ENCODE data around the gene NDUFAF8.

The NDUFAF8 gene

GRCh38 chr17:81240761-81241160 is 1.6 kb downstream of the NDUFAF8 start:
- no peak for DNase-seq

DNA sequence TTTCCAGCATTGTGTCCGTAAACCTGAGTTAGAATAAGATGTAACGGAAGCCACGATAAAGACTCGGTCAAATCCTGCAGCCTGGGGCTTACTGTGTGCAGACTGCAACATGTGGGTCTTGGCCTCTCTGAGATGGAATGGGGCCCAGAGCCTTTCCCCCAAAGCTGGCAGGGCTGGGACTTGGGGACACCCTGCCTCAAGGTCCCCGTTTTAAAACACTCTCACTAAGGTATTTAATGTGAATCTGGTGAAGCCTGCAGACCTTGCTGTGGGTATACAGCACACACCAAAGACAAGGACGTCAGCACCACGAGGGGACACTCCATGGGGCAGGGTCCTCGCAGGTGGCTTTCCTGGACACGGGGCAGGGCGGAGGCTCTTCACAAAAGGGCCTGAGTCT is 2.1 kb downstream of the NDUFAF8 start:
- DNase-seq = no peak

DNA sequence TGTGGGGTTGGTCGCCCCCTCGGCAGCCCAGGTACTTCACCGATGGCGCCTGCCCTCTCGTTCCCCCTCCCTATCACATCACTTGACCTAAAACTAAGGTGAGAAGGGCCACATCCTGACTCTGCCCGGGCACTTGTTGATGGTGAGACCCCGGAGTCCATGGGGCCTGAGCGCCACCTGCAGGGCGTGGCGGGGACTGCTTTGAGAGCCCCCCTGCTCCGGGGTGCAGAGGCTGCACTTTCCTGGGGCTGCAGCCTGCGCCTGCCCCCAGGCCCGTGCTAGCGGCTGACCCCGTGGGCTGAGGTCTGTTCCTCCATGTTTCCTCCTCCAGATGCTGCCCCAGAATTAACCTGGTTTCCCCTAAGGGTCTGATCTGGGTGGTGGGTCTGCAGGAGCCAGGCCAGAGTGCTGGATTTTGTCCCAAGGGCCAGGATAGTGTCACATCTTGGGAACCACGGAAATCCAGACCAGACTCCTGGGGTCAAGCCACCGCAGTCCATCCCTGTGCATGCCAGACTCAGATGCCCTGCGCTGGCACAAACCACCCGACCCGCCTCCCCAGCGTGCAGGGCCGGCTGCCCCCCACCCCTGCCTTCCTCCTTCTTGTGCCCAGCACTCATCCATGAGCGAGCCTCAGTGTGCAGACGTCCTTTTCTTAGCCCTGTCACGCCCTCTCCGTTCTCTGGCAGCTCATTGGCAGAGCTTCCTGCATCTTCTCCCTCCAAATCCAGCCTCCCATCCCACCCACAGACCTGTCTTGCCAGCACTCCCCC is 2.7 kb downstream of the NDUFAF8 start:
- peak; percentile 91 for DNase-seq

DNA sequence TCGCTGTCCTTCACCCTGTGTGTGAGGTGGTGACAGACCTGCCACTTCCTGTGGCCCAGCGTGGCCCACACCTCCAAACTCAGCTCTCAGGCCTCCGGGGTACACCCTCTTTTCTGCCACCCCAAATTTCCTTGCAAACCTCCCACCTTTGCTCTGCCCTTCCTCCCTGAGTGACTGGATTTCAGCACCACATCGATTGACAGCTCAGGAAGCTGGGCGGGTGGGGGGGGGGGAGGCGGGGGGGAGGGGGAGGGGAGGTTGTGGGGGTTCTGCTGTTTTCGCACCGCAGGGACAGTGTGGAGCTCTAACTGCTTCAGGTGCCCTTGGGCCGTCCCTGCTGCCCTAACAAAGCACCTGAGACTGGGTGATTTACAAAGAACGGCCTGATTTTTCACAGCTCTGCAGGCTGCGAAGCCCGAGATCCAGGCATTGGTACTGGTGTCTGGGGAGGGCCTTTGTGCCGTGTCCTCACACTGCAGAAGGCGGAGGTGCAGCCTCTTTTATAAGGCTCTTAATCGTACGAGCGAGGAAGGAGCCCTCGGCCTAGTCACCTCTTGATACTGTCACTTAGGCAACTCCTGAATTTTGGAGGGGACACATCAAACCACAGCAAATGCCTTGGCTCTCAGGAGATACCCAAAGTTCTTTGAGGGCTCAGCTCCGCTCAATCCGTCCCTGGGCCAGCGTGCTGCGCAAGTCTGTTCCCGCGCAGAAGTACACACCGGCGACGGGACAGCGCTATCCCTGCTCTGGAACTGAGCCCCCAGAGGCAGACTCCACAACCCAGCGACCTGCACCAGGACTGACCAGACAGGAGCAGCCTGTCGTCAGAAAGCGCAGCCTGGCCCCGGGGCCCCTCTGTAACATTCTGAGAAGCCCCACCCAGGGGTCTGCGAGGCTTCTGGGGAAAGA is 3.6 kb downstream of the NDUFAF8 start:
- DNase-seq = no peak

DNA sequence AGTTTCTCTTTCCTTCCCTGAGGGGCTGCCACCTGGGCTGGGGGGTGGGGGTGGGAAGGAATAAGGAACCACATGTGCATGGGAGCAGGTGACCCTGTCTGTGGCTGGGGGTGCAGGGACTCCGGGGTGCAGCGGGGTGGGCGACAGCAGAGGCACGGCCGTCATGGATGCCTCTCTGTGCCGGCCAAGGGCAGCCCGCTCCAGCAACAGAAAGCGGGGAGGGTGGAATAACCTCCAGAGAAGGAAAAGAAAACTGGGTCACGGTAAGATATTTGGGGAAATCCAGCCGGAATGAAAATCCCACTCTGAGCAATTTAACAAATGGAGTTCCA is 4.2 kb downstream of the NDUFAF8 start:
- no peak for DNase-seq

DNA sequence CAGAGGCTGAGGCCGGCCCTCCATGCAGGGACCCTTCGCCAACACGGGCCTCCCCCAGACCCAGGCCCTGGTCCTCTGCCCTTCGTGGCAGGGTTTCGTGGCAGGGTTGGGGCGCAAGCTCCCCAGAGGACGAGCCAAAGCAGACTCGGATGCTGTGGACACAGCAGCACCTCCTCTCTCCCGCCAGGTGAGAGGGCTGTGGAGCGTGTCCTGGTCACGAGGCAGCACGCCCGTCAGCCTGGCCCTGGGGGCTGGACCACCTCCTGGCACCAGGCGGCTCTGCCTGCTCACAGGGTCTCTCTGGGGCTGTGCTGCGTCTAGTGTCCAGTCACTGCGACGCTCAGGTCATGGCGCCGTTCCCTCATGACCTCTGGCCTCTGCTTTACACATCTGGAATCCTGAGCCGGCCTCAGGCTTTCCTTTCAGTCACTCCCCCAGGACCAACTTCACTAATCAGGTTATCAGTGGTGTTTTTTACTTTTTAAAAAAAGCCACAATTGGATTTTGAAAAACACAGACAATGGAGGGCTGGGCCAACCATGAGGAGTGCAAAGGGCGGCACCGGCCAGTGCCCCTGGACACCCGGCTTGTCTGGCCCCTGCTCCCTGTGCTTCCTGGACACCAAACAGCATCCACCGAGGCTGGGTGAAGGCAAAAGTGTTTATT is 5.4 kb downstream of the NDUFAF8 start:
- no peak for DNase-seq

- no peak for DNase-seq
Measured at GRCh38 chr17:81245024-81245664, 6.0 kb downstream of the NDUFAF8 start.

GRCh38 chr17:81245665-81246342 is 6.7 kb downstream of the NDUFAF8 start:
- no peak for DNase-seq

DNA sequence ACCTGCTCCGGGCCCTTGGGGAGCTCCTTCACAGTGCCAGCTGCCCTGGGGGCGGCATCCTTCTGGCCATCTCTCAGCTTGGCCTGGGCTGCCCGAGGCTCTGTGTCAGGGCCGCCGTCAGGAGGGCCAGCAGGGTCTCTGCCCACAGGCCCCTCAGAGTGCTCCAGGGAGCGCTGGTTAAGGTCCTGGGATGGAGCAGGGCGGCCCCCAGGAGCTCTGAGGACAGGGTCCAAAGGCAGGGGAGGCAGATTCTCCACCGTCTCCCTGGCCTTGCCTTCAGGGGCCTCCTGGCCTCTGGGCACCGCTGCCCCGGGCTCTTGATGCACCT is 7.2 kb downstream of the NDUFAF8 start:
- DNase-seq = no peak

GRCh38 chr17:81246679-81247338 is 7.7 kb downstream of the NDUFAF8 start:
- no peak for DNase-seq

GRCh38 chr17:81247339-81247990 is 8.3 kb downstream of the NDUFAF8 start:
- DNase-seq = no peak

GRCh38 chr17:81248649-81249048 is 9.5 kb downstream of the NDUFAF8 start:
- DNase-seq = no peak

- no peak for DNase-seq
Measured at GRCh38 chr17:81249223-81250040, 10.3 kb downstream of the NDUFAF8 start.

GRCh38 chr17:81250286-81251093 is 11.4 kb downstream of the NDUFAF8 start:
- no peak for DNase-seq

DNA sequence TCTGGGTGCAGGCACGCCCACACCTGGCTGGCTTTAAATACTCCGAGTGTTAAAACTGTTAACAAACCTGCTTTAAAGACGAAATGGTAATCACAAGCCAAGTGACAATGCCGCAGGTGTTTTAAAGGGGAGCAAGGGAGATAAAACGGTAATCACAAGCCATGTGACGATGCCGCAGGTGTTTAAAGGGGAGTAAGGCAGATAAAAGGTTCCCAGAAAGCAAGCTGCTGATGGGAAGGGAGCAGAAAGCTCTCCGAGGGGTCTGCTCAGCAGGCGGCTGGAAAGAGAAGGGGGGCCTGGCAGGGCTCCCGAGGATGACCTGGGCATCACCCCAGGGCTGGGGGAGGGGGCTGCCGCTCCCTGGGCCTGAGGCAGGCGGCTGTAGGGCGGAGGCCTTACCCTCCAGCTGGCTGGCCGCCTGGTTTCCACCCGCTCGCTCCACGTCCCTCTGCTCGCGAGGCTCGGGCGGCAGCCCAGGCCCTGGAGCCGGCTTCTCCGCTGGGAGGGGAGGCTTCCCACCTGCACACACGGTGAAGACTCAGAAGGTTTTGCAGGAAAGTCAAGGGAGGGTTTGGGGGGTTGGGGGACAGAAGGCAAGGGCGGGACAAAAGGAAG is 12.1 kb downstream of the NDUFAF8 start:
- DNase-seq = no peak

DNA sequence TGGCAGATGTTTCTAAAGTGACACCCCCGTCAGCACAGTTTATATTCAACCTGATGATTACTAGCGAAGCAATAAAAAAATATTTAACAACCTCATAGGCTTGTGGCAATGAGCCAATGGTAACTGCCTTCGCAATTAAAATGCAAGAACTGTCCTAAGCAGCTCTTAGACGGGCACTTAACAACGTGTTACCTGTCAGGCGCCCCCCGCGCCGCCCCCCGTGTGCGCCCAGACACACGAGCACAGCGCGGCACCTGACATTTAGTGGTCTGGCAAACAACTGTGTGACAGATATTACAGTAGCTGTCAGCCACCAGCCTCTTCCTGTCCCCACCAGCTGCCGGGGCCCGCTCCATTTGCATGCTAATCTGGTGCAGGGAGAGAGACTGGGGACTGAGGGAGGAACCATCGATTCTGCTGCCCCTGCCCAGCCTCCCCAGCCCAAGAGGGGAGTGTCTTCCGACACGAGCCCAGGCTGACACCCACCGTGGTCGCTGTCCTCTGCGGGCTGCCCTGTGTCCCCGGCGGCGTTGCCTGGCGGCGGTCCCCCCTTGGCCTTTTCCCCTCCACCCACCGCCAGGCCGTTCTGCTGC is 12.7 kb downstream of the NDUFAF8 start:
- no peak for DNase-seq

DNA sequence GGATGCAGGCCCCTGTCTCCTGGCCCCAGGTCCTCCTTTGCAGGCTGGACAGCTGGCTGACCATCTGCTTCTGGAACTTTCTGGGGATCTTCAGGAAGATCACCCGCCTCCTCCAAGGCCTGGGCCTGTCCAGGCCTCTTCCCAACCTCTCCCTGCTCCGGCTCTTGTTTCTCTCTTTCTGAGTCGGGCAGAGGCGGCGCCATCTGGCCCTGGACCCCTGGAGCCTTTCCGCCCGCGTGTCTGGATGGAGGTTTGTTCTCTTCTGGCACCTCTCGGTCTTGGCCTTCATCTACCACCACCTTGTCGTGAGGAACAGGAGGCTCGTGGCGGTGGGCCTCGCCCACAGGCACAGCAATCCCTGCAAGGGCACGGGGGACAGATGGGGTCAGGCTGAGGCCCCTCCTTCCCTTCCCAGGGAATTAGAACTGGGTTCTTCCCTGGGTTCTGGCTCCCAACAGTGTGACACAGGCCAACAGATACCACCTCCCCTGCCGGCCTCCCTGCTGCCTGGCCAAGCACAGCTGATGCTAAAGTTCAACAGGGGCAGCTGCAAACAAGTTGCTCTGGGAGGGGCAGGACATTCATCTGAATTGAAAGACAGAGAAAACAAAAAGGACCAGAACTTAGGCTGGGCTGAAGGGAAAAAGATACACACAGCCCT is 13.3 kb downstream of the NDUFAF8 start:
- no peak for DNase-seq

DNA sequence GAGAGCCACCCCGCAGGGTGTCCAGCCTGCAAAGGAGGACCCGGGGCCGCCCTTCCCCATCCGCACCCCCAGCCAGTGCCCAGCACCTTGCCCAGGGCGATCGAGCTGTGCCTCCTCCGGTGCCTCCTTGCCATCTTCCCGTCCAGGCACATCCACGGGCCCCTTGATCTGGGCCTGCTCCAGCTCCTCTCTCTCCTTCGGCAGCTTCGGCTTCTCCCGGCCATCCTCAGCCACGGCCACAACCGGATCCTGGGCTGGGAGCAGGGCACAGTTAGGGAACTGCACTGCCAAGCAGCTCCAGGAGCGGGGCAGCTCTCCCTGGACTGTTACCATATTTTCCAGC is 13.8 kb downstream of the NDUFAF8 start:
- DNase-seq = no peak
